GM18870 (cell line): ENCODE measurements around the gene TJP3.

Experiments
- ATAC-seq: cut with Tn5 transposase; IDR thresholded peaks from one replicate; pipeline ENCODE4 v1.9.1; 2021; ENCODE audit warnings: moderate library complexity; ENCODE audit not compliant: unreplicated experiment

The TJP3 gene

DNA sequence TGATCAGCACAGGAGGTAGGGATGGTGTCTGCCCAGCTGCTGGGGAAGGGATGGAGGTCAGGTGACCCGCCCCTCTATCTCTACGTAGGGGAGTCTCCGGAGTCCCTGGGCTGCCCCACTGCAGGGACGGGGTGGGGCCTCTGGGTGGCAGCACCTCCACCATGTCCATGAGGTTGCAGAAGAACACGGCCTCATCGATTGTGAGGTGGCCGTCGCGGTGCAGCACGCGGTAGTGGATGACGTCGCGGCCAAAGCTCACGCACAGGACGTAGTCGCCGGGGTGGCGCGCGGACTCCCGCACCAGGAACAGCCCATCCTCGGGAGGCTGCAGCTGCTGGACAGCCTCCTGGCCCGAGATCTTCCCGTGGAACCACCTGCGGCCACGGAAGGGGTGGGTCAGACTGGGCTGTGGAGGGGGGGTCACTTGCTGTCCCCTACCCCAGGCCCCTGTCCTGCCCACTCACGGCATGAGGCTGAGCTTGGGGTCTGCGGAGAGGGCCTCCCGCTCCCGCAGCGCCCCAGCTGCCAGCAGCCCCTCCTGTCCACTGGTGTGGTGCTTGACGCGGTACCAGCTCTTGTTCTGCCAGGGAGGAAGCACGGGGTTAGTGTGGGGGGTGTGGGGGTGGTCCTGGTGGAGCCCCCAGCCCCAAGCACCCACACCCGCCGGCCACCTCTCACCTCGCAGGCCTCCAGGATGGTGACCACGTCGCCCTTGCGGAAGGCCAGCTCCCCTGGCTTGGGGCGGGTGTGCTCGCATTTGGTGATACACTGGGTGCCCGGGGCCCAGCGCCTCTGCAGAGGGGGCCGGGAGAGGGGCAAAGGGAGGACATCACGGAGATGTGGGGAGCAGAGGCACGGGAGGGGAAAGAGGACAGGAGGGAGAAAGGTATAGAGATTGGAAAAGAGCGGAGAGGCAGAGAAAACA is 75.7 kb downstream of the TJP3 start:
- ATAC-seq: no peak

DNA sequence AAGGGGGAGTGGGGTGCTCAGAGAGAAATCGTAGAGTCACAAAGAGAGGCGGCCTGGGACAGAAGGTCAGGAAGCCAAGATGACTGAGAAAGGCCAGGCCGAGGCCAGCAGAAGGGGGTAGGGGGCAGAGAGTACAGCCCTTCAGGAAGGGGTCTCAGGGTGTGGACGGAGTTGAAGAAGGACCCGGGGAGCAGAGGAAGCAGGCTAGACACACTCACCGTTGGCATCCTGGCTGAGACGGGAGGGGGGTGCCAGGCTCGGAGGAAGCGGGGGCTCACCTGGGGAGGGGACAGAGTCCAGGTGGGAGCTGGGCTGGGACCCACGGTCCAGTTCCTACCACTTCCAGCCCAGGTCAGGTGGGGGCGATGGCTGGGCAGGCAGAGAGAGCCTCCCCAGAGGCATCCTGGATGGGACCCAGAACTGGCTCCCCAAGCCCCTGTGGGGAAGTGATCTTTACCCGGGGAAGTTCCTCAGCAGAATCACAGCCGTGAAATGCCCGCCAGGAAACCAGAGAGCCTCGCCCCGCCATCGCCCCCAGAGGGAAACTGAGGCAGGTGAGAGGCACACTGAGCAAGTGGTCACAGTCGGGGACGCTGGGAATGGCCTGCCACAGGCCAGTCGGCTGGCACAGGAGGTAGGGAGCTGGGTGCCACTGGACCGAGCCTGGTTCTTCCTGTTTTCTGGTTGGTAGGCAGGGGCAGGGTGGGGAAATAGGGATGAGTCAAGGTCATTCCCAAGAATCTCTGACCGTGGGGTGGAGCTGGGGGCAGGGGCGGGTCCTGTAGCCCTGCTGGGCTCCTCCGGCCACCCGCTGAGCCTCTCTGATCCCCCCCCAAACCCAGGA is 76.6 kb downstream of the TJP3 start:
- no peak for ATAC-seq

DNA sequence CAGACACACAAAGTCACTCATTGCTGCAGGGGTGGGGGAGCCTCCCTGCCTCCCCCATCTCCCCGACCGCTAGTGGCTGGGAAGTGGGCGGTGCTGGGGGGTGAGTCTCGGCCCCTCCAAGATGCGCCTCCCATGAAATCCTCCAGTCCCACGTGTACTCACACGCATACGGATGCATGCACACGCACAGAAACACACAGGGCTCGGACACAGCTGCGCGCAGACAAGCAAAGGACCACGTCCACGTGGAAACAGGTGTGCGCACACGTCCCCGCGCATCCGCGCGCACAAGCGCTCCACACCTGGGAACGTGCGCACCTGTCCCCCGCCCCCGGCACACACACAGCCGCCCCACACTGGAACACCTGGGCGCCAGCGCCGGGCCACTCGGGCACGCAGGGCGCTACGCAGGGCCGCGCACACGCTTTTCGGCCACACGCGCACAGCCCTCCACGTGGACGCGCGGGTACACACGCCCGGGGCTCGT is 77.3 kb downstream of the TJP3 start:
- ATAC-seq: no peak

DNA sequence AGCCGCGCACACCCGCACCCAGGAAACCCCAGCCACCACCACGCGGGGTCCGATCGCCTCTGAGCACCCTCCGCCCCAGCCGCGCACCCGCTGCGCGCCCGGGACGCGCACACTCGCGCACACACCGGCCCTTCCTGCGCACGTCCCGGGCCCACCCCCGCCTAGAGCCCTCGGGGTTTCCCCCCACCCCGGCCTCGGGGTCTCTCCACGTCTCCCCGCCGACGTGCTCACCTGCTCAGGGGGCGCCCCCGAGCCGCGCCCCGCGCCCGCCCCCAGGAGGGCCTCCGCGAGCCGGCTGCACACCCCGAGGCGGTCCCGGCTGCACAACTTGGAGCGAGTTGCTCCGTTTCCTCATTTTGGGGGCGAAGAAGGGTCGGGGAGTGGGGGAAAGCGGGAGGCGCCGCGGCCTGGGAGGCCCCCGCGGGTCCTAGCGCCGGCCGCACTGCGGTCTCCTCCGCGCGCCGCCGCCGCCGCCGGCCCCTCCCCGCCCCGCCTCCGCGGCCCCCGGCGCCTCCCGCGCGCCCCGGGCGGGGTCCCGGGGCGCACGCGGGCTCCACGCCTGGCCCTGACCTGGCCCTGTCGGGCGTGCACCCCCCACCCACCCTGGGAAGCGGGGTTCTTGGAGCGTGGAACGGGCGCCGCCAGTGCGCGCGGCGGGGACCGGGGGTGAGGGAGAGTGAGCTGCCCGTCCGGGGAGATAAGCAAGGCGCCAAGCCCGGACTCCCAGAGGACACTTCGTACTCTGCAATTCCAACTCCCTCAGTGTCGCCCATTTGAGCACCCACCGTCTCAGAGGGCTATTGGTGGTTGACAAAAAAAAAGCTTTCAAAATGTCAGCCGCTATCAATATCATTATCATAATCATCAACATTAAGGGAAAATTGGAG is 78.0 kb downstream of the TJP3 start, which contains the start of gene MATK:
MATK (minus strand) TSS at position 444 of the 887 bp plus-strand sequence. CDS start 1,246 bp downstream, outside the sequence.
- no peak for ATAC-seq

DNA sequence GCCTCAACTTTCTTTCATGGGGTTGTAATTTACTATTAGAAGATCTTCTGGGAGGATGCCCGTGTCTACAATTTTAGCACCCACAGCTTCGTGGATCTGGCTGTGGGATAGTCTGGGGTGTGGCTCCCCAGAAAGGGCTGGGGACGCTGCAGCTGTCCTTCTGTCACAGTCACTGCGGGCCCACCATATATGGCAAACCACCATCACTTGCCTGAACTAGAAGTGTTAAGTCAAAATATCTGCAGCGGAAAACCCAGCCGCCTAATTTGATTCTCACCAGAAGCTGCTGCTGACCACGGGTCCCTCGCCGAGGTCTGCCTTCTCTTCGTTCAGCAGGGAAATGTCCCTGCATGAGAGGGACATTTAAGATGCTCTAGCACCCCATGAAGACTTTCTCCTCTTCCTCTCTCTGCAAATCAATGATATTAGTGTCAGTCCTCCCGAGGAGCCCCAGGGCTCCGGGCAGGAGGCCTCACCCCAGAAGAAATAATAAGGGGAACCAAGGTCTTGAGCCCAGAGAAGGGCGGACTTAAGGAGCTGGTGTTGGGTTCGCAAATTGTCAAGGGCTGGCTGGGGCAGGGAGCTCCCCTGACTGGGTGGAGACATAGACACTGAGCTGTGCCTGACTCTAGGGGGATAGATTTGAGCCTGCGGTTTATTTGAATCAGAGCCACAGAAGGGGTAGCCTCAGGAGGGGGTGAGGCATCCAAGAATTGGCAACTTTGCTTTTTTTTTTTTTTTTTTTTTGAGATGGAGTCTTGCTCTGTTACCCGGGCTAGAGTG is 81.0 kb downstream of the TJP3 start:
- no peak for ATAC-seq

DNA sequence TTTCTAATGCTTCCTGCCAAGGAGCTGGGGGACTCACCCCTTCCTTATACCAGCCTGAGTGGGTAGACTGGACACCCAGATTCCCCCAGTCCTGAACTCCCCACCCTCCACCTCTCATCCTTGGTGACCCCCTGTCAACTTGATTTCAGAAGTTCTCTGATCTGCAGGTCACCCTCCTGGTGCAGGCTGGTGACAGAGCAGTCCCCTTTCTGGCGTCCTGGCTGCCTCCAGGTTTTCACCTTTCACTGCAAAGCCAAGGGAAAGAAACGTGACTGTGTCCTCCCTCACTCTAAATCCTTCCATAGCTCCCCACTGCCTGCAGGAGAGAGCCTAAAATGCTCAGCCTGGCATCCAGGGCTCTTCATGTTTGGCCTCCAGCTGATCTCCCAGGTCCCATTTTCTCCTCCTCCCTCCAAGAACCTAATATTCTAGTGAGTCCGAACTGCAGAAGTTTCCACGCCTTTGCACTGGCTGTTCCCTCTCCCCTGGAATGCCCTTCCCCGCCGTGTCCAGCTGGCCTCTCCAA is 82.1 kb downstream of the TJP3 start:
- no peak for ATAC-seq

DNA sequence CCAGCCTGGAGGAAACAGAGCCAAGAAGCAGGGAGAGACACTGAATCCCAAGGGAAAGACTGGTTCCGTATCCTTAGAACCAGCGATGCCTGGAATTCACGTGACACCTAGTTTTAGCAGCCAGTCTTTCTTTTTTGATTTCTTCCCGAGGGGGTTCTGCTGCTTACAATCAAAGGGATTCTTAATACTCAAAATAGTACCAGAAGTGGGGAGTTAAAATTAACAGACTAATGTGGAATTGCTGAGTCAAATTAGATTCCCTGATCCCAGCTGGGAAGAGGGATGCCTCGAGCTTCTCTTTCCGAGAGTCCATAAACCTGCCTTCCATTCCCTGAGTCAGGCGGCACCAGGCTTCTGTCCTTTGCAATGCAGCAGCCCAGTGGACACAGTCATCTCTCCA is 82.8 kb downstream of the TJP3 start:
- no peak for ATAC-seq

DNA sequence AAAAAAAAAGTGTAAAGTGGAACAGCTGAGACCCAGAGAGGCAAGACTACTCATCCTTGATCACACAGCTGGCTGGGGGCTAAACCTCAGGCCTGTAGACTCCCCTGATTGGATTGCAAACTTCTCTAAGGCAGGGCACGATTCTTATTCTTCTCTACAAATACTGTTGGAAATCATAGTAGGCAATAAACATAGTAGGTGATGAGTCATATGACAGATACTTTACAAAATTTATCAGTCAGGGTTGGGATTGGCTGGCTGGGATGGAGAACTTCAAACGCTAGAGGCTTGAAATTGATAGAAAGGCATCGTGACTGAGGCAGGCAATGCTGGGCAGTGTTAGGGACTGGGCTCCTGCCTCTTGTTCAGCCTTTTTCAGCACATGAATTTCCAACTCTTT is 83.9 kb downstream of the TJP3 start:
- no peak for ATAC-seq

DNA sequence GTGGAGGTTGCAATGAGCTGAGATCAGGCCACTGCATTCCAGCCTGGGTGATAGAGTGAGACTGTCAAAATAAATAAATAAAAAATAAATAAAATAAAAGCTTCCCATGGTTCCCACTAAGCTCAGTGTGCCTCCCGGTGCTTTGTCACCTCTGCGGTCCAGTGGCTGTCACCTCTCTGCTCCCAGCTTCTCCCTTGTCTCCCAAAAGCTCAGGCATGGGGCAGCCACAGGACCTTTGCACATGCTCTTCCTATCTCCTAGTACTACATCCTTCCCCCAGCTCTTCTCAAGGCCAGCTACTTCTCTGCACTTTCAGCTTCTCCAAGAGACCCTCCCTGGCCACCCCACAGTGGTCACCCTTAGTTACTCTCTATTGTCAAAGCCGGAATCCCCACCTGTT is 85.6 kb downstream of the TJP3 start:
- ATAC-seq: no peak

DNA sequence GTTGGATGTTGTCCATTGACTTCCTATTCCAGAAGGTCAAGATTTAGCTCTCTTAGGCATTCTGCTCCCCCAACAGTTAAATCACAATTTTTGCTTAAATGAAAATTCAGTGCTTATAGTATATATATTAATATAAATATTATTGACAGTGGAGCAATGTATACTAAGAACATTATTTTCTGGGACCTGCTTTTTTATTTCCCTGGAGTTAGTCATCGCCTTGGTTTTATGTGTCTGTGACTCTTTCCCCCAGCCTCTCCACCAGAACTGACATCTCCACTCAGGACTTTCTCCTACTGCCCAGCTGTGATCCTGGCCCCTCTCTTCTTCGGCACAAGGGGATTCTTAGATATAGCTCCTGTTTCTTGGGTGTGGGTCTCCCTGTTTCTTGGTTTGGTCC is 88.2 kb downstream of the TJP3 start:
- no peak for ATAC-seq

DNA sequence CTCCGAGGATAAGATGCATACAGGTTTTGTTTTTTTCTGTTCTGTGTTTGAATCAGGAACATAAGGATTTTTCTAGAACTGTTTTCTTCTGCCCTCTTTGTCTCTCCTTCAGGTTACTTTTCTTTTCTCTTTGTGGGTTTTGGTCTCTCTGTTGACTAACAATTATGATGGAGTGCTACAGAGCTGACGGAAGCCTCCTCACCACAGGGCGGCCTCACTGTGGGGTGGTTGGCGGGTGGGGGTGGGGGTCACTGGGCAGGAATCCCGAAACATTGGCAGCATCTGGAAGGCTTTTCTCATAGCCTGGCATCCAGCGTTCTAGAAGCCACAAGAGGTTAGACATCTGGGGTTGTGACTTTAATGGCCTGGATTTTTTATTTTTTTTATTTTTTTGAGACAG is 90.0 kb downstream of the TJP3 start:
- ATAC-seq: no peak
